GM20000 (cell line): Measurements from ENCODE around the gene PRKG1.

ENCODE experiments used
- DNase-seq: peaks from one replicate; pipeline ENCODE4 v3.0.0; 2012; ENCODE audit warnings: low spot score
- CTCF ChIP-seq: IDR thresholded peaks from 2 replicates; pipeline ENCODE4 v1.5.1; 2012; ENCODE audit warnings: mild to moderate bottlenecking, control low read depth; ENCODE audit errors: extremely low read depth, missing control alignments

PRKG1 gene

GRCh38 chr10:51783941-51784340, 709.7 kb downstream of the PRKG1 start:
- no peak for DNase-seq
- TF ChIP-seq CTCF: no peak

- TF ChIP-seq CTCF: no peak
- DNase-seq: no peak
Observed at GRCh38 chr10:51786016-51786683, 711.9 kb downstream of the PRKG1 start.

GRCh38 chr10:51786684-51787035, 712.4 kb downstream of the PRKG1 start:
- DNase-seq: no peak
- TF ChIP-seq CTCF: no peak

- DNase-seq: no peak
- TF ChIP-seq CTCF: no peak
Observed at GRCh38 chr10:51788273-51788672, 714.0 kb downstream of the PRKG1 start.

GRCh38 chr10:51789118-51789517, 714.8 kb downstream of the PRKG1 start:
- no peak for DNase-seq
- no peak for TF ChIP-seq CTCF

- no peak for TF ChIP-seq CTCF
- DNase-seq: no peak
Observed at GRCh38 chr10:51789903-51790302, 715.6 kb downstream of the PRKG1 start.

- TF ChIP-seq CTCF: no peak
Observed at GRCh38 chr10:51792678-51793077, 718.4 kb downstream of the PRKG1 start.

More at GRCh38 chr10:51792678-51793077, 718.4 kb downstream of the PRKG1 start:
- no peak for DNase-seq
